Type B pancreatic cell (in vitro differentiated cells): ENCODE results near the gene FREY1. TPM values are rescaled to one million over a fixed set of nuclear protein-coding genes. Genes with fewer than 3 reads are reported as not detected.
"Not testable (repeated sequence)": the region's sequence is repeated elsewhere in the genome, so short reads cannot be mapped to it uniquely, and the experiment has no call there.

Experiments
- DNase-seq: peaks from one replicate; pipeline ENCODE4 v3.0.0; 2021; ENCODE audit warnings: mixed read lengths; ENCODE audit not compliant: unreplicated experiment; ENCODE audit errors: extremely low spot score
- H3K27ac Mint-ChIP-seq: 2 replicates; pipeline ENCODE4 v1.8.0; 2021; ENCODE audit warnings: mild to moderate bottlenecking, mixed read lengths
- H3K27me3 Mint-ChIP-seq: 2 replicates; pipeline ENCODE4 v1.8.0; 2021; ENCODE audit warnings: mixed read lengths
- H3K36me3 Mint-ChIP-seq: 2 replicates; pipeline ENCODE4 v1.8.0; 2021; ENCODE audit warnings: mixed read lengths
- H3K4me1 Mint-ChIP-seq: one replicate; pipeline ENCODE4 v1.8.0; 2021; ENCODE audit warnings: mixed read lengths; ENCODE audit not compliant: unreplicated experiment
- H3K4me3 Mint-ChIP-seq: 2 replicates; pipeline ENCODE4 v1.8.0; 2021; ENCODE audit warnings: mild to moderate bottlenecking, mixed read lengths
- H3K9me3 Mint-ChIP-seq: 2 replicates; pipeline ENCODE4 v1.8.0; 2021; ENCODE audit warnings: mixed read lengths
- CTCF ChIP-seq: fragments of 200-600 bp; sonication (generic); conservative IDR thresholded peaks from 2 replicates; pipeline ENCODE4 v1.5.0; 2021; ENCODE audit warnings: antibody characterized with exemption, mild to moderate bottlenecking
- total RNA-seq: library from RNA; stranded (reverse); gene quantifications from 2 replicates; pipeline ENCODE4 v1.2.1, GENCODE V29; 2021; ENCODE audit warnings: low replicate concordance

Gene FREY1
- total RNA-seq, 1 donor from 2014 or later = 1.4 TPM

GRCh38 chr11:45902452-45903380 lies 4.4 kb downstream of the FREY1 start:
- H3K27ac Mint-ChIP-seq = no peak overlapping the region
- no peak for TF ChIP-seq CTCF
- H3K4me3 Mint-ChIP-seq = no peak overlapping the region
- H3K4me1 Mint-ChIP-seq = peaks cover 7% of the 10 kb centered on the region
- no peaks in the 10 kb centered on the region for H3K27me3 Mint-ChIP-seq
- no peaks in the 10 kb centered on the region for H3K9me3 Mint-ChIP-seq
- DNase-seq = no peak
- no peaks in the 10 kb centered on the region for H3K36me3 Mint-ChIP-seq

DNA sequence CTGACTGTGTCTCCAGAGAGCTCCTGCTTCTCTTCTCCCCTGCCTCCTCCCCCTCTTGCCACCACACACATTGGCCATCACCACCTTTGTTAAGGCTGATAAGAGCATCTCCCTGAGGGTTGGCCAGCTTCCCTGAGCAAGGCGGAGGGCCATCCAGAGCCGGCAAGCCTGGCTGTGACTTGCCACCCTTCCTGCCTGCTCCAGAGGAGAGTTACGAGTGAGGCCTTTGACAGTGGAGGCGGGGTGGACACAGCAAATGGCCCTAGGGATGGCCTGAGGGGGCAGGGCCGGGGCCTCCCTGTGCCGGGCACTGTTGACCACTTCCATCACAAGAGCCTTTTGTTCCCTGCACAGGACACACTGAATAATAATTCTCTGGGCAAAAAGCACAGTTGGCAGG lies 5.4 kb downstream of the FREY1 start:
- no peak for DNase-seq
- Mint-ChIP-seq H3K9me3 (no peaks in the 10 kb centered on the region), H3K4me1 (peaks cover 4% of the 10 kb centered on the region), H3K27me3 (no peaks in the 10 kb centered on the region), H3K36me3 (no peaks in the 10 kb centered on the region), H3K4me3 (peak overlapping the region; percentile 91), H3K27ac (no peak overlapping the region)
- TF ChIP-seq CTCF = no peak

- peak overlapping the region; percentile 71 for H3K27ac Mint-ChIP-seq
- no peak for TF ChIP-seq CTCF
- no peaks in the 10 kb centered on the region for H3K36me3 Mint-ChIP-seq
- H3K4me3 Mint-ChIP-seq = peak overlapping the region; percentile 91
- H3K9me3 Mint-ChIP-seq = no peaks in the 10 kb centered on the region
- peaks cover 4% of the 10 kb centered on the region for H3K4me1 Mint-ChIP-seq
- H3K27me3 Mint-ChIP-seq = no peaks in the 10 kb centered on the region
- no peak for DNase-seq
These were observed 6.0 kb downstream of the FREY1 start for GRCh38 chr11:45900916-45901617.

GRCh38 chr11:45900175-45900800 lies 6.8 kb downstream of the FREY1 start:
- Mint-ChIP-seq H3K4me3 (peak overlapping the region; percentile 91), H3K27ac (peak overlapping the region; percentile 71)
- not testable (repeated sequence) for H3K36me3 Mint-ChIP-seq, H3K9me3 Mint-ChIP-seq, H3K27me3 Mint-ChIP-seq, H3K4me1 Mint-ChIP-seq, DNase-seq

DNA sequence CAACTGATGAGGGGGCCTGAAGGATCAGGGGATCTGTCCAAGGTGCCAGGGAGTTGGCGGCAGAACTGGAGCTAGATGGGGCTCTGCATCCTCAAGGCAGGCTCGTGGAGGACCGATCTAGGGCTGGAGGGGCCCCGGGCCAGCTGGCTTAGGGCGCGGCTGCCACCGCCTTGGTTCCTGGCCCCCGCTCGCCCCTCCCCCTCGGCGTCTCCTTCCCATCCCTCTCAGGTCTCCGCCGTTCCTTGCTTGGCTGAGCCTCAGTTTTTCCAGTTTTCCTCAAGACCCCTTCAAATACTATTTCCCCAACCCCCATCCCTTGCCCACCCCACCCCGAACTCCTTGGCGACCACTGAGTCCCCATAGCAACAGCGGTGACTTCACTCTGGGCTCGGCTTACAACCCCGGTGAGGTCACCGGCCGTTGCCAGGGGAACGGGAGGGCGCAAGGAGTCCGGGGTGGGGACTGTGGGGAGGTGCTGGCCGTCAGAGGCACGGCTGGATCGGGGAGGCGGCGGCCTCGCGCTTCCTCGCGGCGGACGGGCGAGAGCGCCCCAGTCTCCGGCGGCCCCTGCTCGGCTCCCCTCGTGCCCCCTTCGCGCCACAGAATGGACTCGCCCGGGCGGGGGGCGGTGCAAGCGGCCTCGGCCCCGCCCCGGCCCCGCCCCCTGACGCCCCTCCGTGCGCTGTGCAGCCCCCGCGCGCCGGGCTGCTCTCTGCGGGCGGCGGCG lies 7.5 kb downstream of the FREY1 start:
- peak overlapping the region; percentile 83 for H3K4me3 Mint-ChIP-seq

More for the DNA sequence above, 7.5 kb downstream of the FREY1 start:
- Mint-ChIP-seq H3K36me3 (no peaks in the 10 kb centered on the region), H3K27me3 (no peaks in the 10 kb centered on the region), H3K9me3 (no peaks in the 10 kb centered on the region), H3K4me1 (peaks cover 7% of the 10 kb centered on the region), H3K27ac (peak overlapping the region; percentile 56)
- TF ChIP-seq CTCF = no peak
- peak; percentile 92 for DNase-seq
